MCF 10A (cell line): ENCODE data around the gene PLPPR1. TPM values are rescaled to one million over a fixed set of nuclear protein-coding genes. Genes with fewer than 3 reads are reported as not detected.

Source experiments
- BruUV-seq: library from RNA; stranded (reverse); fragments of 400-500 nt; replicated peaks from 2 replicates; lab custom pipeline; 2021; lab: Mats Ljungman, UMichigan
- CTCF ChIA-PET: fragments of 300-600 bp; sonication (Branson Sonifier 250); formaldehyde crosslinking; extraction: SDS; loops from one replicate; lab custom pipeline; 2021; ENCODE audit warnings: antibody characterized with exemption, inconsistent platforms; lab: Yijun Ruan, JAX
- POLR2A ChIA-PET: fragments of 300-600, 350-650 bp; sonication (Branson Sonifier 250); formaldehyde crosslinking; extraction: SDS; loops from one replicate; lab custom pipeline; 2020; ENCODE audit warnings: antibody characterized with exemption, inconsistent platforms; lab: Yijun Ruan, JAX
- DNase-seq: peaks from one replicate; pipeline ENCODE4 v3.0.0-alpha.2; 2018; ENCODE audit not compliant: unreplicated experiment
- H3K27ac Mint-ChIP-seq: one replicate; pipeline ENCODE4 v1.8.0; 2022; ENCODE audit warnings: mild to moderate bottlenecking, low read depth, mixed read lengths; ENCODE audit not compliant: unreplicated experiment
- H3K27me3 Mint-ChIP-seq: one replicate; pipeline ENCODE4 v1.8.0; 2022; ENCODE audit warnings: mixed read lengths; ENCODE audit not compliant: insufficient read depth, unreplicated experiment
- H3K36me3 Mint-ChIP-seq: one replicate; pipeline ENCODE4 v1.8.0; 2022; ENCODE audit warnings: mild to moderate bottlenecking, moderate library complexity, mixed read lengths; ENCODE audit not compliant: insufficient read depth, unreplicated experiment
- H3K4me1 Mint-ChIP-seq: one replicate; pipeline ENCODE4 v1.8.0; 2022; ENCODE audit warnings: mixed read lengths; ENCODE audit not compliant: insufficient read depth, unreplicated experiment
- H3K4me3 Mint-ChIP-seq: one replicate; pipeline ENCODE4 v1.8.0; 2022; ENCODE audit warnings: mild to moderate bottlenecking, moderate library complexity, mixed read lengths; ENCODE audit not compliant: unreplicated experiment
- H3K9me3 Mint-ChIP-seq: one replicate; pipeline ENCODE4 v1.8.0; 2022; ENCODE audit warnings: mixed read lengths; ENCODE audit not compliant: unreplicated experiment
- CTCF ChIP-seq: fragments of 200-600 bp; IDR thresholded peaks from one replicate; pipeline ENCODE4 v1.8.0; 2022; ENCODE audit warnings: antibody characterized with exemption, mild to moderate bottlenecking; ENCODE audit not compliant: unreplicated experiment
- intact Hi-C: fragments of 100-400 bp; cut with micrococcal nuclease; formaldehyde crosslinking; loops from 2 replicates; pipeline ENCODE4 v1.14.1; 2022
- total RNA-seq: library from RNA; stranded (reverse); gene quantifications from 2 replicates; pipeline ENCODE4 v1.2.3, GENCODE V29; 2022

PLPPR1 gene
- total RNA-seq, 1 experiment from 2014 or later: not detected

GRCh38 chr9:101371813-101372212 lies 343.3 kb downstream of the PLPPR1 start:
- Mint-ChIP-seq H3K9me3 (no peaks in the 10 kb centered on the region), H3K27ac (no peak overlapping the region), H3K4me1 (no peaks in the 10 kb centered on the region), H3K27me3 (no peaks in the 10 kb centered on the region), H3K4me3 (no peak overlapping the region), H3K36me3 (no peaks in the 10 kb centered on the region)
- POLR2A ChIA-PET: no interaction called here
- no peak for TF ChIP-seq CTCF
- no peak for DNase-seq
- intact Hi-C loops: no loop called here
- CTCF ChIA-PET: interaction anchor here (0.7 to 5.2 kb wide), 2 partner anchors 17 to 134 kb away, joined by 3 to 42 read pairs; no protein-coding TSS in a partner anchor
- no TSS peak for BruUV-seq

DNA sequence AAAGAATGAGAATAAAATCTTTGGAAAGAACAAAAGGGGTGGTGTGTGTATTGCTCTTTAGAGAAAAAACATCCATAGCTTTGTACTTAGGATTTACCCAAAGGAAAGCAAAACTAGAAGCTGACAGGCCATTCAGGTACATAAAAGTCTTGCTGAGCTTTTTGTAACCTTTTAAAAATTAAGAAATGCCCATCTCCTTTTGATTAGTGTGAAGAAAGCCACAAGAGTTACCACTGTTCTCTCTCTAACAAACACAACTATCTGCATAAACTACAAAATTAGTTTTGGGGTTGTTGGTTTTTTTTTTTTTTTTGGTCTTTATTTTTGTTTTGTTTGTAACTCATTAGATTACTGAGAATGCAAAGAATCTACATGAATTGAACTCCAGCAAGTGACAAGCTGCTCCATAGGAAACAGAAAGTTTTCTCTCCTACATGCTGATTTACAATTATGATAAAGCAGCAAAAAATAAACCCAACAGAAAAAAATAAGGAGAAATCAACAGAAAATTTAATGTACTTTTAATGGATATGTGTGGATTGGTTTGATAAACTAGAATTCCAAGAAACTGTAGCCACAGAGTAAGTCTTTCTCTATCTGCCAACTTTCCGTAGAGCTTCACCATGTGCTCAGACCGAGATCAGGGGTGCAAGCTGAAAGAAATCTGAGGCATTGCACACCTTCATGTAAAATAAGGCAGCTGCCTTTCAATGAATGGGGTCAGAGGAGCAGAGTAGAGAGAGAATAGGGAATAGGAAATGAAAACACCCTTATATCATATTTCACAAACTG lies 344.0 kb downstream of the PLPPR1 start:
- H3K9me3 Mint-ChIP-seq: no peaks in the 10 kb centered on the region
- no TSS peak for BruUV-seq
- ChIA-PET POLR2A (interaction anchor here (1.5 kb wide), 1 partner anchor 16 kb away, joined by 6 read pairs; no protein-coding TSS in a partner anchor), CTCF (interaction anchor here (0.6 to 5.2 kb wide), 5 partner anchors 10 to 1153 kb away, joined by 3 to 42 read pairs (median 3); no protein-coding TSS in a partner anchor)
- no peaks in the 10 kb centered on the region for H3K27me3 Mint-ChIP-seq
- no peaks in the 10 kb centered on the region for H3K36me3 Mint-ChIP-seq
- intact Hi-C loops: no loop called here
- H3K27ac Mint-ChIP-seq: no peak overlapping the region
- no peak for DNase-seq
- H3K4me3 Mint-ChIP-seq: no peak overlapping the region
- H3K4me1 Mint-ChIP-seq: no peaks in the 10 kb centered on the region
- no peak for TF ChIP-seq CTCF
